ENCODE results near the gene TLK2.

- TF ChIP-seq ZFP36 (IDR thresholded peaks at IDR 0.05; ENCODE audit: borderline replicate concordance, partially characterized antibody) (no peak), HMGXB4 (CRISPR knock-in tag; IDR thresholded peaks at IDR 0.05; ENCODE audit: borderline replicate concordance) (no peak)
These were observed 179.1 kb downstream of the TLK2 start for GRCh38 chr17:62657690-62658089.
